Astrocyte (in vitro differentiated cells and primary cell): ENCODE results near the gene DYNLT4. TPM values are rescaled to one million over a fixed set of nuclear protein-coding genes. Genes with fewer than 3 reads are reported as not detected.
"Not testable (repeated sequence)": the region's sequence is repeated elsewhere in the genome, so short reads cannot be mapped to it uniquely, and the experiment has no call there.

Experiments
- DNase-seq: peaks from one replicate; pipeline ENCODE4 v3.0.0-alpha.2; 2010; ENCODE audit warnings: low read depth
- FAIRE-seq: peaks from 2 replicates; lab custom pipeline; 2011; peaks lifted over from hg19 to GRCh38; lab: Jason Lieb, UNC
- H2AFZ ChIP-seq: 2 replicates; pipeline ENCODE4 v1.6.0; 2012; ENCODE audit warnings: low read depth, low read length, inconsistent platforms
- H3K27ac ChIP-seq: 2 replicates; pipeline ENCODE4 v1.5.1; 2011; ENCODE audit warnings: low read depth, low read length, inconsistent platforms
- H3K27me3 ChIP-seq: 2 replicates; pipeline ENCODE4 v1.6.0; 2011; ENCODE audit warnings: low read length, inconsistent platforms; ENCODE audit not compliant: insufficient read depth
- H3K36me3 ChIP-seq: 2 replicates; pipeline ENCODE4 v1.5.1; 2011; ENCODE audit warnings: low read length, inconsistent platforms; ENCODE audit not compliant: insufficient read depth
- H3K4me1 ChIP-seq: 2 replicates; pipeline ENCODE4 v1.5.1; 2011; ENCODE audit warnings: low read length, inconsistent platforms; ENCODE audit not compliant: insufficient read depth
- H3K4me2 ChIP-seq: 2 replicates; pipeline ENCODE4 v1.6.0; 2012; ENCODE audit warnings: low read length, inconsistent platforms
- H3K4me3 ChIP-seq: 2 replicates; pipeline ENCODE4 v1.5.1; 2011; ENCODE audit warnings: low read depth, mild to moderate bottlenecking, low read length, inconsistent platforms; ENCODE audit not compliant: insufficient read depth
- H3K79me2 ChIP-seq: 2 replicates; pipeline ENCODE4 v1.6.0; 2012; ENCODE audit warnings: mild to moderate bottlenecking, low read length, inconsistent platforms; ENCODE audit not compliant: insufficient read depth
- H3K9ac ChIP-seq: 2 replicates; pipeline ENCODE4 v1.6.0; 2012; ENCODE audit warnings: mild to moderate bottlenecking, low read length, inconsistent platforms
- H3K9me3 ChIP-seq: 2 replicates; pipeline ENCODE4 v1.5.1; 2012; ENCODE audit warnings: low read depth, mild to moderate bottlenecking, low read length, inconsistent platforms; ENCODE audit not compliant: insufficient read depth
- H4K20me1 ChIP-seq: 2 replicates; pipeline ENCODE4 v1.6.0; 2012; ENCODE audit warnings: low read length, inconsistent platforms; ENCODE audit not compliant: insufficient read depth
- H3K27ac Mint-ChIP-seq: one replicate; pipeline ENCODE4 v1.8.0; 2021; ENCODE audit warnings: mild to moderate bottlenecking, mixed read lengths; ENCODE audit not compliant: unreplicated experiment
- H3K27me3 Mint-ChIP-seq: one replicate; pipeline ENCODE4 v1.8.0; 2021; ENCODE audit warnings: low read depth, mixed read lengths; ENCODE audit not compliant: unreplicated experiment
- H3K36me3 Mint-ChIP-seq: one replicate; pipeline ENCODE4 v1.8.0; 2021; ENCODE audit warnings: low read depth, mixed read lengths; ENCODE audit not compliant: unreplicated experiment
- H3K4me1 Mint-ChIP-seq: one replicate; pipeline ENCODE4 v1.8.0; 2021; ENCODE audit warnings: low read depth, mixed read lengths; ENCODE audit not compliant: unreplicated experiment
- H3K4me3 Mint-ChIP-seq: one replicate; pipeline ENCODE4 v1.8.0; 2021; ENCODE audit warnings: mild to moderate bottlenecking, moderate library complexity, mixed read lengths; ENCODE audit not compliant: unreplicated experiment
- H3K9me3 Mint-ChIP-seq: one replicate; pipeline ENCODE4 v1.8.0; 2021; ENCODE audit warnings: mild to moderate bottlenecking, mixed read lengths; ENCODE audit not compliant: unreplicated experiment
- CTCF ChIP-seq: IDR thresholded peaks from 2 replicates; pipeline ENCODE4 v1.5.1; 2011; ENCODE audit warnings: low read depth, mild to moderate bottlenecking, inconsistent platforms, low read length, moderate library complexity; ENCODE audit not compliant: insufficient read depth
- EZH2 ChIP-seq: IDR thresholded peaks from 2 replicates; pipeline ENCODE4 v1.6.1; 2012; ENCODE audit warnings: mild to moderate bottlenecking, low read length, inconsistent platforms; ENCODE audit not compliant: insufficient read depth
- total RNA-seq: library from RNA; stranded (reverse); gene quantifications from 2 replicates; pipeline ENCODE4 v1.2.1, GENCODE V29; 2021

Gene DYNLT4
- total RNA-seq, 1 donor from 2014 or later = 0.50 TPM

- Histone ChIP-seq H3K9me3 (no peaks in the 10 kb centered on the region), H3K9ac (no peak overlapping the region), H3K27me3 (no peaks in the 10 kb centered on the region), H3K27ac (no peak overlapping the region), H3K79me2 (no peaks in the 10 kb centered on the region), H2AFZ (no peak overlapping the region), H4K20me1 (no peaks in the 10 kb centered on the region), H3K4me3 (no peak overlapping the region), H3K36me3 (no peaks in the 10 kb centered on the region), H3K4me2 (no peak overlapping the region), H3K4me1 (no peaks in the 10 kb centered on the region)
- Mint-ChIP-seq H3K9me3 (peaks cover 13% of the 10 kb centered on the region), H3K27ac (no peak overlapping the region), H3K36me3 (peaks cover 8% of the 10 kb centered on the region), H3K4me3 (no peak overlapping the region), H3K4me1 (no peaks in the 10 kb centered on the region), H3K27me3 (peaks cover 4% of the 10 kb centered on the region)
- DNase-seq = no peak
- TF ChIP-seq CTCF (no peak), EZH2 (no peak)
- no peak for FAIRE-seq
Measured at GRCh38 chr1:44826375-44827196, 19.4 kb upstream of the DYNLT4 start.

GRCh38 chr1:44824392-44824791, 17.2 kb upstream of the DYNLT4 start:
- not testable (repeated sequence) for H3K4me3 ChIP-seq, H3K9me3 Mint-ChIP-seq, H3K4me2 ChIP-seq, H3K4me3 Mint-ChIP-seq, H2AFZ ChIP-seq, H3K36me3 Mint-ChIP-seq, H3K4me1 Mint-ChIP-seq, H3K4me1 ChIP-seq, H3K27me3 Mint-ChIP-seq, H3K27me3 ChIP-seq, FAIRE-seq, H3K27ac Mint-ChIP-seq, H3K9me3 ChIP-seq, DNase-seq, H4K20me1 ChIP-seq, H3K79me2 ChIP-seq, H3K9ac ChIP-seq, H3K27ac ChIP-seq, H3K36me3 ChIP-seq

DNA sequence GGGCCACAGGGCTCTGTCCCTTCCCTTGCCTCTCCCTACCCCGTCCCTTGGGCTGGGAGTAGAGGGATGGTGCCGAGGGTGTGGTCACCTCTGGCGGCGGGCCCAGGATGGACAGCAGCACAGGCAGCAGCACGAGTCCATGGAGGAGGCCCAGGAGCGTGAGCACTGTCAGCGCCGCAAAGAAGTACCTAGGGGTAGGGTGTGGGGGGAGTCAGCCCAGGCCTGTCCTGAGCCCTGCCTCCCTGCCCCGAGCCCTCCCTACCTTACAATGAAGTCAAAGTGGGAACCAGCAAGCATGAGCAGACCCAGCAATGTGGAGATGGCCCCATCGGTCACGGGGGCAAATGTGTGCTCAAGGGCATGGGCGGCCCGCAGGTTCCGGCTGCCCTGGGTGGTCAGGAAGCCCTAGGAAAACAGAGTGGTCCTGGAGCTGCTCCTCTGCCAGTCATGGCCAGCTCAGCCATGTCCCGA, 15.9 kb upstream of the DYNLT4 start:
- no peak for FAIRE-seq
- H3K27me3 Mint-ChIP-seq = peaks cover 2% of the 10 kb centered on the region

More for the DNA sequence above, 15.9 kb upstream of the DYNLT4 start:
- Histone ChIP-seq H3K9ac (no peak overlapping the region), H4K20me1 (no peaks in the 10 kb centered on the region), H3K4me2 (no peak overlapping the region), H3K27me3 (no peaks in the 10 kb centered on the region), H2AFZ (no peak overlapping the region), H3K27ac (no peak overlapping the region), H3K9me3 (no peaks in the 10 kb centered on the region), H3K36me3 (no peaks in the 10 kb centered on the region), H3K79me2 (no peaks in the 10 kb centered on the region), H3K4me3 (no peak overlapping the region), H3K4me1 (peaks cover 11% of the 10 kb centered on the region)
- DNase-seq = no peak
- Mint-ChIP-seq H3K36me3 (peaks cover 1% of the 10 kb centered on the region), H3K4me1 (peaks cover 4% of the 10 kb centered on the region), H3K27ac (no peak overlapping the region), H3K9me3 (peaks cover 2% of the 10 kb centered on the region), H3K4me3 (no peak overlapping the region)
- TF ChIP-seq EZH2 (no peak), CTCF (no peak)
